Hematopoietic multipotent progenitor cell treated with erythropoietin and hydrocortisone succinate and interleukin-3 and kit ligand, for 6 days (in vitro differentiated cells): ENCODE measurements around the gene USP34.
"Not testable (repeated sequence)": the region's sequence is repeated elsewhere in the genome, so short reads cannot be mapped to it uniquely, and the experiment has no call there.

Experiments used
- DNase-seq: peaks from one replicate; pipeline ENCODE4 v3.0.0-alpha.2; 2015

USP34 gene

GRCh38 chr2:61233581-61233980, 237.3 kb downstream of the USP34 start:
- no peak for DNase-seq

DNA sequence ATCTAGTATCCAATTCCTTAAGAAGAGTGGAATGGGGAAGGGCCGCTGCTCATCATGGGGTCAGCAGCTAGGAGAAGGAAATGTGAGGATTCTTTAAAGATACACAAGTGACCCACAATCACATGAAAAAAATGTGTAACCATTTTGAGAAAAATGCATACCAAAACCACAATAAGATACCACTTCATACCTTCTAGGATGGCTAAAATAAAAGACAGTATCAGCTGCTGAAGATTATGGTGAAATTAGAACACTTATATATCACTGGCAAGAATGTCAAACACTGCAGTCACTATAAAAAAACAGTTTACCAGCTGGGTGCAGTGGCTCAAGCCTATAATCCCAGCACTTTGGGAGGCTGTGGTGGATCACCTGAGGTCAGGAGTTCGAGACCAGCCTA, 241.0 kb downstream of the USP34 start:
- DNase-seq = no peak

GRCh38 chr2:61222567-61222966, 248.3 kb downstream of the USP34 start:
- no peak for DNase-seq

DNA sequence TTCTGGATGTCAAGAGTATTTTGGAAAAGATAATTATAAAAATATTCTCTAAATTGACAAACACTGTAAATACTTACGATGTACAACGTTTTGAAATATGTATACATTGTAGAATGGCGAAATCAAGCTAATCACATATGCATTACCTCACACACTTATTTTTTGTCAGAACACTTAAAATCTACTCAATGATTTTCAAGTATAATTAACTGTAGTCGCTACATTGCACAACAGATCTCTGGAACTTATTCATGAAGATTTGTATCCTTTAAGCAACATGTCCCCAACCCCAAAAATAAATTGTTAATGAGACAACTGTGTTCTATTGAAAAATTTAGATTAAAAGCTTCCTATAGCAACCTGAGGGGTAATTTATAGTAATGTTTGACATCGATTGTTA, 249.1 kb downstream of the USP34 start:
- DNase-seq = no peak

DNA sequence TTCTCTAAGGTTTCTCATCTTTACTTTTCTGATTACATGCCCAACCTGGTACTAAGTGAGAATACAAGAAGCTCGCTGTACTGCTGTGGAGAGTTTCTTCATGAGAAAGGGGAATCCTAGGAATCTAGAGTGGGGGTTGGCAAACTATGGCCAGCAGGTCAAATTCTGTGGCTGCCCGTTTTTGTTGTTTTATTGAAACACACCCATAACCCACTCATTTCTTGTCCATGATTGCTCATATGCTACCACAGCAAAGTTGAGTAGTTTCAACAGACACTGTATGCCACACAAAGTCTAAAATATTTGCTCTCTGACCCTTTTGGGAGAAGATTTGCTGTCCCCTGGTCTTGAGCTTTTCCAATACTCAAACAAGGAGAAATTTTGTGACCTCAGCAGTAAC, 250.1 kb downstream of the USP34 start:
- DNase-seq = no peak

GRCh38 chr2:61218817-61219170, 252.1 kb downstream of the USP34 start:
- DNase-seq = no peak

DNA sequence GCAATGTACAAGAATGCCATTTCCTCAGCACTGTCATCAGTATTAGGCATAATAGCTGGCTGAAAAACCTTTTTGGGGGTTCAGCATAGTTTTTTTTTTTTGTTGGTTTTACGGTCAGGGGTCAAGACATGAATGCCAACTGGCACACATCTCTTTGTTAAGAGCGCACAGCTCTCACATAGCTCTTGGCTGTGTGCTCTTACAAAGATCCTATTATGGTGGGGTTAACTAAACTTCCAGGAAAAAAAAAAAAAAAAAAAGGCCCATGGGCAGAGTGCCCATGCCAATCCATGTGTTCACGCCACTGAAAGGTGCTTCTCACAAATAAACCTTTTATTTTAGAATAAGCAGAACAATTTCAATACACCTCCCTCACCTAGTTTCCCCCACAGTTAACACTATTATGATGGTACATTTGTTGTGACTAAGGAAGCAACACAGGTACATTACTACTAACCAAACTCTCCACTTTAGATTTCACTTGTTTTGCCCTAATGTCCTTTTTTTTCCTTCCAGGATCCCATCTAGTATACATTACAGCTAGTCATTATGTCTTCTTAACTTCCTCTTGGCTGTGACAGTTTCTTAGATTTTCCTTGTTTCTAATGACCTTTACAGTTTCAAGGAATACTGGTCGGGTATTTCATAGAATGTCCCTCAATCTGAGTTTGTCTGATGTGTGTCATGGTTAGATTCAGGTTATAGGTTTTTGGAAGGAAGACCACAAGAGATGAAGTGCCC, 252.6 kb downstream of the USP34 start:
- DNase-seq = no peak

DNA sequence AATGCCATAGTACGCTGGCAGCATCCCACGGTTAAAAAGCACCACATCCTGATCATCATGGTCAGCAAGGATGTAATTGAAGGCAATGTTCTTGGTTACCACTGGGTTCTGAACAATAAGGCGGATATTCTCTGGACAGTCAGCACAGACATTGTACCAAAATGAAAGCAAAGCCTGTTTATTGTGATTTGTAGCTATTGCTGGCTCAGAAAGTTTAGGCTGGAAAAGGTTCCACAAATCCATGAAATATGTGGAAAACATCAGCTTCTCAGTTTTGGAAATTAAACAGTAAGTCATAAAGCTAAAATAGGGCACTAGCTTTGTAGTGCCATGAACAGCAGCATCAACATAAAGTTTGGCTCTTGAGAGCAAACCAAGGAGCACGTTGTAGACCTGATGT, 256.7 kb downstream of the USP34 start:
- DNase-seq = no peak

- peak; percentile 40 for DNase-seq
Measured at GRCh38 chr2:61210332-61210981, 260.4 kb downstream of the USP34 start.

GRCh38 chr2:61205132-61205531, 265.8 kb downstream of the USP34 start:
- no peak for DNase-seq

GRCh38 chr2:61196671-61197070, 274.2 kb downstream of the USP34 start:
- no peak for DNase-seq

DNA sequence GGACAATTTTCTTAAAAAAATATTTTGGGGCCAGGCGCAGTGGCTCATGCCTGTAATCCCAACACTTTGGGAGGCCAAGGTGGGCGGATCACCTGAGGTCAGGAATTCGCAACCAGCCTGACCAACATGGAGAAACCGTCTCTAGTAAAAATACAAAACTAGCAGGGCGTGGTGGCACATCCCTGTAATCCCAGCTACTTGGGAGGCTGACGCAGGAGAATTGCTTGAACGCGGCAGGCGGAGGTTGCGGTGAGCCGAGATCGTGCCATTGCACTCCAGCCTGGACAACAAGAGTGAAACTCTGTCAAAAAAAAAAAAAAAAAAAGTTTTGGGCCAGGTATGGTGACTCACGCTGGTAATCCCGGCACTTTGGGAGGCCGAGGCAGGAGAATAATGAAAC, 276.2 kb downstream of the USP34 start:
- DNase-seq = not testable (repeated sequence)

DNA sequence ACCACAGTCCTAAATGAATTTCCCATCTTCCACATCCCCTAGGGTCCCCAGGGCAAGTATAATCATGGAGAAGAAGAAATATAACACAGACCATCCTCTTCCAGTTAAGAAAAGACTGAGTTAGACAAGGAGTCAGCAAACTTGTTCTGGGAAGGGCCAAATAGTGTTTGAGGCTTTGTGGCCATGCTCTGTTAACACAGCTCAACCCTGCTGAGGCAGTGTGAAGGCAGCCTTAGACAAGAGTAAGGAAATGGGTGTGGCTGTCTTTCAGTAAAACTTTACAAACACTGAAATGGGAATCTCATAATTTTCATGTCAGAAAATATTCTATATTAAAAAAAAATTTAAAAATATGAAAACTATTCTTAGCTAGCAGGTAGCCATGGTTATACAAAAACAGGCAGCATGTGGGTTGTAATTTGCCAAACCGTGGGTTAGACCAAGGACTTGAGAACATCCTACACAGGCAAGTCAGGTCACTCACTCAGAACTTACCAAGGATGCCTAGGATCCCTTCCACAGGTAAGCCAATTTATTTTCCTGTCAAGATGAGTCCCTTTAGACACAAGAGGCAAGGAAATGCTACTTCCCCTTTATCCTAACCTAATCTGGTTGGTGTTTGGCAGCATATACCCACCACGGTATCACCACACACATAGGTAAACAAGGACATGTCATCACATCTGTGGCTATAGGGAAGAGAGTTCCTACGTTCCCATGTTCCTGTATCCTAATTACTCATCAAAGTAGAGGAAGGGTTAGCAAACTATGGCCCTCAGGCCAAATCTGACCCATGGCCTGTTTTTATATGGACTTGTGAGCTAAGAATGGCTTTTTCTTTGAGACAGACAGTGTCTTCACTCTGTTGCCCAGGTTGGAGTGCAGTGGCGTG, 277.0 kb downstream of the USP34 start:
- peak; percentile 33 for DNase-seq

DNA sequence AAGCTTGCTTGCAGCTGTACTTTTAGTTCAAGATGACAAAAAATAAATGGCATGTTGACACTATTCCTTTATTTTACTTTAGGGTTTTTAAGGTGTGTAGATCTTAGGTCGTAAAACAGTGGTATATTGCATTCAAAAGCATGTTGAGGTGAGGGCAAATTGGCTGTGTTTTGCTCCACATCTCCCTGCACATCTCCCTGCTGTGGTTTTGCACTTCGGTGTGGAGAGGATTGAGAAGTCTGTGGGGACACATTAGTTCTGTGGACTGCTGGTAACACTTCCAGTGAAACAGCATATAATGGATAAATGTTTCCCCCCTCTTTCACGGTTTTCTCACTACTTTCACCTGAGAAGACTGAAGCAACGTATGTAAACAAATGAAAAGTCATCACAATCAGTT, 283.8 kb downstream of the USP34 start:
- DNase-seq = no peak

DNA sequence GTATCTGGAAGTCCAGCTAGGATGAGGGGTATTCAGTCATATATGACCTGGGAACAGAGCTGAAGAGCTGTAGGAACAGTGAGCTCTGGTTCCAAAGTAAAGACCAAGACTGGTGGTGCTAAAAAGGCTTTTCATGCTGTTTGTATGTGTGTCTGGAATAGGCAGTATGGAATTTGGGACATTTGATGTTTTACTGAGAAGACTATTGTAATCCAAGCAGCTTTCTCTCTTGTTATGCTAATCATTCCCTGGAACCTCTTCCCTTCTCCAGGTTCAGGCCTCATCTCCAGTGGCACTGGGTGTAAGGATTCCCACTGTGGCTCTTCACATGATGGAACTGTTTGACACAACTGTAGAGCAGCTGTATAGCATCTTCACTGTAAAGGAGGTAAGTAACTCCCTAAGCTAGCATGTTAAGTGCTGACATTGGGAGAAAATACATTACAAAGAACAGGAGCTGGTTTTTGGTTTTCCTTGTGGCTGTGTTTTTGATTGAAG, 285.6 kb downstream of the USP34 start:
- no peak for DNase-seq

DNA sequence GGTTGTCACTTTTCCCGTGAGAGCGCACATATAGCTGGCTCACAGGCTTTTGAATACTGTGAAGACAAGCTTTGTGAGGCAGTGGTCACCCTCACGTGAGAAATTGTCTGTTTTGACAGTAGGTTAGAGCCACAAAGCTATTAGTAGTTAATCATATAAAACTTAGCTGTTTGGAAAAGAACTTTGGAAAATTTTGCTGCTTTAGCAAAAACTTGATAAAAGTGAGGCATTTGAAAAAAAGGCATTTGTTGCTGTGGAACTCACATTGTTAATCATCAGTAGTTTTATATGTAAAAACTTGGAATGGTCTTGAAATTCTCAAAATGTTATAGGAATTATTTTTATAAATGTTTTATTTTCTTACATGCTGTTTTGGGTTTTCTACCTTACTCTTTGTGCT, 286.6 kb downstream of the USP34 start:
- DNase-seq = no peak

DNA sequence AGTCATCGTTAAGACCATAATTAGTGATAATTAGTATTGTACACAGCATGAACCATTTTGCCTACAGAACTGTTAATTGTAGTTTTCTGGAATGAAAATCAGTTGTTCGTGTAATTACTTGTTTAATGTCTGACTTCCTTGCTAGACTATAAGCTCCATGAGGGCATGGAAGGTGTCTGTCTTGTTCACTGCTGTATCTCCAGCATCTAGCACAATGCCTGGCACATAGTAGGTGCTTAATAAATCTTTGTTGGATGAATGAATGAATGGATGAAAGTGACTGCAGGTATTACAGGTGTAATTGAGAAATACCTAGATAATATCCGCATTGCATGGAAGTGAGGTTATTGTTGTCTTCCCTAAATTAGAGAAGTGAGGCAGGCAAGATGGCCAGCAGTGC, 287.1 kb downstream of the USP34 start:
- no peak for DNase-seq

DNA sequence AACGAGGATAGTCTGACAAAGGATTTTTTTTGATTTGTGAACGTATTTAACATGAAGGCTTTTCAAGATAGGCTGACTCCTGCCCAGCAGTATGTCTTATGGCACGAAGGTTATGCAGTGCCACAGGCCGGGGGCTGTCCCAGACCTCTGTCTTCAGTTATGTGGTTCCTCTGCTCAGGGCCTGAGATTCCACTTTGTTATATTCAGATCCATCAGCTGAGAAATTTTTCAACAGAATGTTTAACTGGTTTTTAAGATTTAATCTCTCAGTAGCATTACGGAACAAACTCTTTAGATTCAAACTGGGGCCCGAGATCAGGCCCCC, 288.9 kb downstream of the USP34 start:
- DNase-seq = no peak

GRCh38 chr2:61181382-61182058, 289.4 kb downstream of the USP34 start:
- DNase-seq = no peak

GRCh38 chr2:61180686-61181085, 290.2 kb downstream of the USP34 start:
- no peak for DNase-seq

DNA sequence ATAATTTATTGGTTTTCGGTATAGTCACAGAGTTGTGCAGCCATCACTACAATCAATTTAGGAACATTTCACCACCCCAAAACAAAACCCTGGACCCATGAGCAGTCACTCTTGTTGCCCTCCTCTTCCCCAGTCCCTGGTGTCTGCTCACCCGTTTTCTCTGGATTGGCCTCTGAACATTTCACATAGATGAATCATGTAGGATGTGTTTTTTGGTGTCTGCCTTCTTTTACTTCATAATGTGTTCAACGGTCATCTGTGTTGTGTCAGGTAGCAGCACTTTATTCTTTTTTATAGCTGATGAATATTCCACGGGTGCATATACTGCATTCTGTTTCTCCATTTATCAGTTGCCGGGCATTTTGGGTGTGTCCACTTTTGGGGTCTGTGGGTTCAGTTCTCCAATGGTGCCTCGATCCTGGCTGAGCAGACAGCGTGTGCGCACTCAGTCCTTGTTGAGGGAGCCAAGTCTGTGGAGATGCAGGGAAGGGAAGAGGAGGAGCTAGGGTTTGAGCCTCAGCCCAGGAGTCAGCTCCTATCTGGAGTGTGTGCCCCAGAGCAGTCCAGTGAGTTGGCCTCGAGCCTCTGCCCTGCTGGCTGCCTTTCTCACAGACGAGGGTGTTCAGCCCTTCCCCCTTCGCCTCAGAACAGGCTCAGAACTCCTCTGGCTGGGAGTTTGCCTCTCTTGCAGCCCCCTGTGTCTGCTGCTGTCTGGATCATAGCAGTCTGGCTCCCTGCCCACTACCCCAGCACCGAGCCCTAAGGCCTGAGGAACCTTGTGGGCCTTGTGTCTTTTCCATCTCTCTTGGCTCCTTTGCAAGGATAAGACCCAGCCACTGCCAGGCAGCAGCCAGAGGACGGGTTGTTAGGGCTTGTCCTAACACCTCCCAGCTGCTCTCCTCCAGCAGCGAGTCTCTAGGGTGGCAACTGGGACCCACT, 290.9 kb downstream of the USP34 start:
- peak; percentile 89 for DNase-seq
